Mesothelial cell of epicardium (in vitro differentiated cells): ENCODE measurements around the gene FAM241A. TPM values are rescaled to one million over a fixed set of nuclear protein-coding genes. Genes with fewer than 3 reads are reported as not detected.

Experiments used
- DNase-seq, 2 experiments: peaks; one replicate each; pipeline ENCODE4 v3.0.0; 2021; ENCODE audit warnings: low spot score in 2 of 2; ENCODE audit not compliant: unreplicated experiment in 2 of 2
- H3K27ac Mint-ChIP-seq: 2 replicates; pipeline ENCODE4 v1.8.0; 2021; ENCODE audit warnings: mixed read lengths
- H3K27me3 Mint-ChIP-seq: 2 replicates; pipeline ENCODE4 v1.8.0; 2021; ENCODE audit warnings: low read depth, mixed read lengths
- H3K36me3 Mint-ChIP-seq: 2 replicates; pipeline ENCODE4 v1.8.0; 2021; ENCODE audit warnings: mixed read lengths
- H3K4me1 Mint-ChIP-seq: 2 replicates; pipeline ENCODE4 v1.8.0; 2021; ENCODE audit warnings: mixed read lengths
- H3K4me3 Mint-ChIP-seq: 2 replicates; pipeline ENCODE4 v1.8.0; 2021; ENCODE audit warnings: mild to moderate bottlenecking, moderate library complexity, mixed read lengths
- H3K9me3 Mint-ChIP-seq: 2 replicates; pipeline ENCODE4 v1.8.0; 2021; ENCODE audit warnings: mixed read lengths
- total RNA-seq: library from RNA; stranded (reverse); gene quantifications from 3 replicates; pipeline ENCODE4 v1.2.1, GENCODE V29; 2021
- TF ChIP-seq, protein P1 (sequence below): fragments of 200-600 bp; sonication (generic); IDR thresholded peaks from one replicate; pipeline ENCODE4 v1.5.0; 2021; ENCODE audit warnings: antibody characterized with exemption; ENCODE audit not compliant: unreplicated experiment

FAM241A gene
- total RNA-seq, 1 donor from 2014 or later, result 0.20 TPM

DNA sequence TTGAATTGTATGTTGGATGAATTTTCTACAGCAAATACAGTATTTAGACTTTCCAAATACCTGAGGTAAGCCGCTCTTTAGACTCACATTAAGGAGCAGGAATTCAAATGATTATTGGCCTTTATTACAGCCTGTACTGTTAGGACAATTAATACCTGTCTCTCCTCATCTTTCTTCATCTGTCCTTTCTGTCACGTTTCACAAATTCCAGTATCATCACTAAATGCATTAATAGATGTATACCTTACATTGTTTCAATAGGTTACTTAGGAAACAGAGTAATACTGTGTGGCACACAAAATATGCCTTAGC, 1.2 kb downstream of the FAM241A start:
- Mint-ChIP-seq H3K36me3 (no peaks in the 10 kb centered on the region), H3K4me3 (peak overlapping the region; percentile 84), H3K27ac (no peak overlapping the region), H3K27me3 (peaks cover 29% of the 10 kb centered on the region), H3K4me1 (peaks cover 8% of the 10 kb centered on the region), H3K9me3 (no peaks in the 10 kb centered on the region)
- TF ChIP-seq, protein P1, sequence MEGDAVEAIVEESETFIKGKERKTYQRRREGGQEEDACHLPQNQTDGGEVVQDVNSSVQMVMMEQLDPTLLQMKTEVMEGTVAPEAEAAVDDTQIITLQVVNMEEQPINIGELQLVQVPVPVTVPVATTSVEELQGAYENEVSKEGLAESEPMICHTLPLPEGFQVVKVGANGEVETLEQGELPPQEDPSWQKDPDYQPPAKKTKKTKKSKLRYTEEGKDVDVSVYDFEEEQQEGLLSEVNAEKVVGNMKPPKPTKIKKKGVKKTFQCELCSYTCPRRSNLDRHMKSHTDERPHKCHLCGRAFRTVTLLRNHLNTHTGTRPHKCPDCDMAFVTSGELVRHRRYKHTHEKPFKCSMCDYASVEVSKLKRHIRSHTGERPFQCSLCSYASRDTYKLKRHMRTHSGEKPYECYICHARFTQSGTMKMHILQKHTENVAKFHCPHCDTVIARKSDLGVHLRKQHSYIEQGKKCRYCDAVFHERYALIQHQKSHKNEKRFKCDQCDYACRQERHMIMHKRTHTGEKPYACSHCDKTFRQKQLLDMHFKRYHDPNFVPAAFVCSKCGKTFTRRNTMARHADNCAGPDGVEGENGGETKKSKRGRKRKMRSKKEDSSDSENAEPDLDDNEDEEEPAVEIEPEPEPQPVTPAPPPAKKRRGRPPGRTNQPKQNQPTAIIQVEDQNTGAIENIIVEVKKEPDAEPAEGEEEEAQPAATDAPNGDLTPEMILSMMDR, result no peak
- no peak for DNase-seq

DNA sequence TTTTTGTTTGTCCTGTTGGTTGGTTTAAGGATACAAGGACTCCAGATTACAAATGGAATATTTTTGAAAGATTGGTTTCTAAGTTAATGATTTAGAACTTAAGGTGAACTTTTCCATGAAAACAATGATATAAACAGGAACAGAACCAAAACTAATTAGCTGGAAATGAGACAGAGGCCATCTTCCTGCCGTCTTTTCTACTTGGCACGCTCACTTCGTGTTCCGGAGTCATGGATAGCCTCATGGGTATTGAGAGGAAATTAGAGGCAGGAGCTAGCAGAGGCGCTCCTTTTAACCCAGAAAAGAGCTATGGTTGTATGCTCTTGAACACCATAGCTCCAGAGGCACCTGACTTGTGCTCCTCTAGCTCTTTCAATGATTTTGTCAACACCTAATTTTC, 2.4 kb downstream of the FAM241A start:
- Mint-ChIP-seq H3K36me3 (no peaks in the 10 kb centered on the region), H3K4me1 (peaks cover 8% of the 10 kb centered on the region), H3K4me3 (no peak overlapping the region), H3K27ac (no peak overlapping the region), H3K27me3 (peaks cover 29% of the 10 kb centered on the region), H3K9me3 (no peaks in the 10 kb centered on the region)
- TF ChIP-seq, protein P1, result no peak
- DNase-seq, result no peak

DNA sequence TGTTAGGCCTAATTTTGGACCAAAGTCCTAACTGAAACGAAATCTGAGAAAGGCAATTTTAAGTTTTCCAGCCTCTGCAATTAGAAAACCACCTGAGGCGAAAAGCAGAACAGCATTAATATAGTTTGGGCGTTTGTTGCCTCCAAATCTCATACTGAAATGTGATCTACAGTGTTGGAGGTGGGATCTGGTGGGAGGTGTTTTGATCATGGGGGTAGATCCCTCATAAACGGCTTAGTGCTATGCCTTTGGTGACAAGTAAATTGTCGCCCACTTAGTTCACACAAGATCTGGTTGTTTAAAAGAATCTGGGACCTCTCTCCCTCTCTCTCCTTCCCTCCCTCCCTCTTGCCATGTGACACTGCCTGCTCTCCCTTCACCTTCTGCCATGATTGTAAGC, 5.7 kb downstream of the FAM241A start:
- Mint-ChIP-seq H3K36me3 (no peaks in the 10 kb centered on the region), H3K27me3 (peaks cover 26% of the 10 kb centered on the region), H3K9me3 (no peaks in the 10 kb centered on the region), H3K4me3 (no peak overlapping the region), H3K4me1 (peaks cover 13% of the 10 kb centered on the region), H3K27ac (no peak overlapping the region)
- TF ChIP-seq, protein P1, result no peak
- no peak for DNase-seq

DNA sequence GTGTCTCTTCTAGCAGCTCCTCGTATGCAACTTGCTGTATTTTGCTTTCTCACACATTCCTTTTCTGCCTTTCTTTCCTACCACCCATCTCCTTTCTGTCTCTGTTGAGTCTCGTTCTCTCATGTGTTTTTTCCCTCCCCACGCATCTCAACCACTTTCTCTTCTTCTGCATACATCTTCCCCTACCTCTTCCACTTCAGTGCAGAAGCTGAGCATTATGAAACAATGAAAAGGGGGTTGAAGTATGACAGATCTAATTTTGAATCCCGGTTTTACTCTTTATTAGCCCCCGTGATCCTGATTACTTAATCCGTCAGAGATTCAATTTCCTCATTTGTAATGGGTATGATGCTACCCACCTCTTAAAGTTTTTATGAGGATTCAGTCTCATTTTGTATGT, 7.3 kb downstream of the FAM241A start:
- TF ChIP-seq, protein P1, result no peak
- no peaks in the 10 kb centered on the region for H3K36me3 Mint-ChIP-seq
- H3K27me3 Mint-ChIP-seq, result peaks cover 12% of the 10 kb centered on the region
- no peak overlapping the region for H3K4me3 Mint-ChIP-seq
- no peak for DNase-seq
- H3K9me3 Mint-ChIP-seq, result no peaks in the 10 kb centered on the region
- H3K4me1 Mint-ChIP-seq, result peaks cover 6% of the 10 kb centered on the region
- H3K27ac Mint-ChIP-seq, result no peak overlapping the region

DNA sequence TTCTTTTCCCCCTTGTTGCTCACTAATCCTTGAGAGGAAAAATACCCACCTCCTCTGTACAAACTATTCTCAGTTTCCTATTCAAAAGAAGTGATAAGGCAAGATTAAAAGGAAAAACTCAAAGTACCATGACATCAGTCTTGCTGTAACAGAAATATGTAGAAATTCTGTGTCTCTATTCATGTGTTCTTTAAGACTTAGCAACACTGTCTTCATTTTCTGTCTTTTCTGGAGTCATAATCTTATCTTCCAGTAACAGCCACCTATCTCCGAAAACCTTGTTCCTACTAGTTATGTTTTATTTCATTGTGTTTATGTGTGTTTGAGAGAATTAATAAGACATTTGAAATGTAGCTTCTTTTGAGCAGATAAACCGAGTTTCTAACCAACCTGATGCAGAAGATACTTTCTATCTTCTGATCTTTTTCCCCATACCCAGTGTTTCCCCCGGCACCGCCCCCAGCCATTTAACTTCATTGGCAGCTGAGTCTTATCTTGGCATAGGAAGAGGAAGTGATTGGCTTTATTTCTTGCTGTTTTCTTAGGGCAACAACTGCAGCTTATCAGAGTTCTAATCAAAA, 8.0 kb downstream of the FAM241A start:
- Mint-ChIP-seq H3K4me3 (no peak overlapping the region), H3K4me1 (peaks cover 6% of the 10 kb centered on the region), H3K9me3 (no peaks in the 10 kb centered on the region), H3K36me3 (no peaks in the 10 kb centered on the region), H3K27me3 (peaks cover 5% of the 10 kb centered on the region), H3K27ac (no peak overlapping the region)
- no peak for DNase-seq
- TF ChIP-seq, protein P1, result no peak

DNA sequence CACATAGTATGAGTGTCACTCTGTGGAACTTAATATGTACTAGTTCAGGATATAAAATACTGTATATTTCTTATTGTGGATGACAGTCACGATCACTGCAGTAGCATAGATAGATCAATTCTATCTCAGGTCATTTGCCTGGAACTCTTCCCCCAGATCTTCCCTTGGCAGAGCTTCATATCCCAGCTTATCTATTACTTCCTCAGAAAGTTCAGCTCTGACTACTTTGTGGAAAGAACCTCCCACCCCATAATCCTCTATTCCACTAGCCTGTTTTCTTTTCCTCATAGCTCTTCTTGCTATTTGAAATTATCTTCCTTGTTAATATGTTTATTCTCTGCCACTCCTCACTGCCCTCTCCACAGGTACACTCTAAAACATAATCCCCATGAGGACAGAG, 10.9 kb downstream of the FAM241A start:
- H3K4me3 Mint-ChIP-seq, result no peak overlapping the region
- peaks cover 2% of the 10 kb centered on the region for H3K27me3 Mint-ChIP-seq
- H3K36me3 Mint-ChIP-seq, result peaks cover 4% of the 10 kb centered on the region
- H3K9me3 Mint-ChIP-seq, result peaks cover 13% of the 10 kb centered on the region
- TF ChIP-seq, protein P1, result no peak
- H3K27ac Mint-ChIP-seq, result no peak overlapping the region
- DNase-seq, result no peak
- peaks cover 6% of the 10 kb centered on the region for H3K4me1 Mint-ChIP-seq
